Cerebellar nuclear complex (tissue), 1 donor: ENCODE measurements around the gene CORO2A.

Experiments
- DNase-seq, 2 experiments: peaks; one replicate each; lab custom pipeline; 2025; lab: John Stamatoyannopoulos, UW

The CORO2A gene

DNA sequence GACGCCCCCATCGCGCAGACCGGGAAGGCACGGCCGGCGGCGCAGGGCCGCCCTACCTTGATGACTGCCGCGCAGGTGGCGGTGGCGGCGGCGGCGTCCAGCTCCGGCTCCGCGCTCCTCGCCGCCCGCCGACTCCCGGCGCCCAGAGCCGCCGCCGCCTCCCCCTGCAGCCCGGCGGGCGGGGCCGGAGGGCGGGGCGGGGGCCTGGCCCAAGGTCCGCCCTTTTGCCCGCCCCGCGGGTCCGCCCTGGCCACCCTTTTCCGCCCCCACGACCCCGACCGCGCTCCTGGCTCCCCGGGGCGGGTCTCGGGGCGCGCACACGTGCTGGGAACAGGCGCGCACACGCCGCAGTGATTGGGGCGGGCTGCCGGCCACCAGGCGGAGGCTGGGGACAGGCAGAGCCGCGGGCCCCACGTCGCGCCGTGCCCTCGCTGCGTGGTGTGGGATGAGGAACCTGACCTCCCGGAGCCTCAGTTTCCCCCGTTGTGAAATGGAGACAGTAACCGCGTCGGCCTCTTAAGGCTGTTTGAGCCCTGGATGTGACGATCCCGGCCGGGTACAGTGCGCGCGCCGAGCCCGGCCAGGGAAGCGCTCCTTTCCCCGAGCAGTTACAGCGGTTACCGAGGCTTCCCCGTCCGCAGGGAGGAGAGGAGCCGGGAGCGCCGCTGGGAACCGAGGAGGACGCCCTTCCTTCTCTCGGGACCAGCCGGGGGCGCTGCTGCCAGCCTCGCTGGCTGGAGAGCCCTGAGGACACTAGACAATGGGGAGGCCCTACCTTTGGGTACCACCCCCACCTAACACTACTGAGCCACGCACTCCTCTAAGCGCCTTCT is at the start of gene CORO2A:
Gene CORO2A, minus strand, starts transcription at position 135 of the 833 bp plus-strand sequence. CDS start 34,977 bp downstream, outside the sequence.
- DNase-seq = no peak

DNA sequence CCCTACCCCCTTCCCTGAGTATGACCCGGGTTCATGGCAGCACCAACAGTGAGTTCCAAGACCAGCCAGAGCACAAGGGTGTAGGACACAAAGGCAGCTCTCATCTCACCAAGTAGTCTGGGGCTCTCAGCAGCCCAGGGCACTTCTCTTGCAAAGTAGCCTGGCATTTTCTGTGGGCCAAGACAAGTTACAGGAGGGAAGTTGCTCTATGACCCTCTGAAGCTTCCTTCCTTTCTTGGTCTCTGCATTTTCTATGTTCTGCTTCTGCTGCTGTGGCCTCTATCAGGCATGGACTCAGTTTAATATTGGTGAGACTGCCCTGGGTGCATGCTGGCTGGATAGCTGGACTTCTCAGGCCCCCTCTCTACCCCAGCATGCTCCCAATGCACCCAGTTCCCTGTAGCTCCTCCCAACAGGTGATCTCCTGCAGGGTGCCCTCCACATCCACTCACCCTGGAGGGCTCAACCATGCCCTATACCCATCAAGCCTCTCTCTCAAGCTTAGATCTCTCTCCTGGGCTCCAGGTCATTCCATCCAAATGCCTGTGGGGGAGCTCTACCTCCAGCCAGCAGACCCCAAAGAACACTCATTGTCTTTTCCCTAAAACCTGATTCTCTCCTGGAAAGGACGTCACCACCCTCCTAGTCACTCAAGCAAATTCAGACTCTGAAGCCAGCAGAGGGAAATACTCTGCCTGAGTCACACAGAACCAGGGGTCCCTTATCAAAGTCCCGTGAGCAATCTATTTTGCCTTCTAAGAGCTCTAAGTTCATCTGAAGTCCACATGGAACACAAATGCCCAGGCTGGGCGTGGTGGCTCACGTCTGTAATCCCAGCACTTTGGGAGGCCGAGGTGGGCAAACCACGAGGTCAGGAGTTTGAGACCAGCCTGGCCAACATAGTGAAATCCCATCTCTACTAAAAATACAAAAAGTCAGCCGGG is 49.2 kb upstream of the CORO2A start:
- DNase-seq = no peak

- no peak for DNase-seq
Observed at GRCh38 chr9:98240475-98240874, 48.0 kb upstream of the CORO2A start.

- DNase-seq = no peak
Observed at GRCh38 chr9:98236901-98237487, 44.6 kb upstream of the CORO2A start.

- DNase-seq = no peak
Observed at GRCh38 chr9:98235126-98235525, 42.7 kb upstream of the CORO2A start.

DNA sequence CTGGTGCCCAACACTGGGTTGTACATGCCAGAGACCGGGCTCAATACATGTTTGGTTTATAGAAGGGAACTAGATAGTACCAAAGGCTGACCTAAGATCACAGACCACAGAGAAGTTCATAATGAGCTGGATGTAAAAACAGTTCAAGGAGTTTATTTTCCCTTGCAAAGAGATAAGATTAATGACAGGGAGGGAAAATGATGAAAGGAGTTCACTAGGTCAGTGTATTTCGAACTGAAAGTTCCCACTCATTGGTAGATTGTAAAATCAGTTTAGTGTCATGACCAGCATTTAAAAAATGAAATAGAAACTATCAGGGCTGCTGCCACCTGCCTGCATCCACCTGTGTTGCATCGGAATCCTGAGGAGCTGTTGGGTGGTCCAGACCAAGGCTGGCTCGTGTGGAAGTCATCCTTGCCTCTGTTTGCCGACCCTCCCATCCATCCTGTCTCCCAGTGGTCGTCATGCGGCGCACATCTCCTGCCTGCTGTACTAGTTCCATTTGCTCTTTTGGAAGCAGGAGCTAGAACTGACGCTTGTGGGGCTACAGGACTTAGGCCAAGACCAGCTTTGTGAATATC is 41.9 kb upstream of the CORO2A start:
- DNase-seq = no peak

GRCh38 chr9:98232926-98233325 is 40.5 kb upstream of the CORO2A start:
- DNase-seq = no peak

DNA sequence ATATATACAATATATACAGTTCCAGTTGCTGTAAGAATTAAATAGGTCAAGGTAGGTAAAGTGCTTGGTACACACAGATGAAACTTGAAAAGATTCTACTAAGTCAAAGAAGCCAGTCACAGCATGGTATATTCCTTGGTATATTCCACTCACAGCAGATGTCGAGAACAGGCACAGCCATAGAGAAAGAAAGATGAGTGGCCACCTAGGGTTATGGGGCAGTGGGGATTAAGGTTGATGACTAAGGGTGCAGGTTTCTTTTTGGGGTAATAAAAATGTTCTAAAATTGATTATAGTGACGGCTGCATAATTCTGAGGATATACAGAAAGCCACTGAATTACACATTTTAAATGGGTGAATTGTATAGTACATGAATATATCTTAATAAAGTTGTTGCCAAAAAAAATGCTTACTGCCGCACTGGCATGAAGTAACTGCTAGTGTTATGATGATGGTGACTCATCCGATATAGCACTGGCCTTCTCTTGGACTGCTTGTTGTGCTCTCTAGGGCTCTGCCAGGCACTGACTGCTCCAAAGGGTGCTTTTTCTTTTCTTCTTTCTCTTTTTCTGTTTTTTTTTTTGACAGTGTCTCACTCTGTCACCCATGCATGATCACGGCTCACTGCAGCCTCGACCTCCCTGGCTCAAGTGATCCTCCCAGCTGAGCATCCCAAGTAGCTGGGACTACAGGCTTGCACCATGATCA is 39.5 kb upstream of the CORO2A start:
- DNase-seq = no peak

GRCh38 chr9:98230789-98231188 is 38.4 kb upstream of the CORO2A start:
- DNase-seq = no peak

- DNase-seq = no peak
Observed at GRCh38 chr9:98230304-98230703, 37.9 kb upstream of the CORO2A start.

DNA sequence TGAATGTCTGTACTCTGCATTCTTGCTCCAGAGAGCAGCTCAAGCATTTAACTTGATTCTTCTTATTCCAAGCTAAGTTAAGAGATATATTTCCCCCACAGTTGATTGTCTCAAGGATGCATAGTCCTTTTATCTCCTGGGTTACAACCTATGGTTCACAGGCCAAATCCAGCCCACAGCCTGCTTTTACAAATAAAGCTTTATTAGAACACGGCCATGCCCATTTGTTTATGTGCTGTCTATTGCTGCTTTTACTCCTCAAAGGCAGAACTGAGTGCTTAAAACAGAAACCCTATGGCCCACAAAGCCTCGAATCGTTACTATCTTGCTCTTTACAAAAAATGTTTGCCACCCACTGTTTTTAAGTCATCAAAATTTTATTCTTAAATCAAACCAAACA is 37.2 kb upstream of the CORO2A start:
- no peak for DNase-seq

DNA sequence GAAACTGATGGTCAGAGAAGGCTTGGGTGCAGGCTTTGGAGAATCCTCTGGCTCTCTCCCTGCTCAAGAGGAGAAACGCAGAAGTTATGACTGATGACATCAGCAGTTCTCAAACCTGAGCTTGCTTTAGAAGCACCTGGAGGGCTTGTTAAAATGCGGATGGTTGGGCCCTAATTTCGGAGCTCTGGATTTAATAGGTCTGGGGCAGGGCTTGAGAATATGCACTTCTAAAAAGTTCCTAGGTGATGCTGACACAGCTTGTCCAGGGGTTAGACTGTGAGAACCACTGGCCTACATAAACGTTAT is 36.6 kb upstream of the CORO2A start:
- DNase-seq = no peak

- DNase-seq = no peak
Observed at GRCh38 chr9:98228392-98229089, 36.1 kb upstream of the CORO2A start.

DNA sequence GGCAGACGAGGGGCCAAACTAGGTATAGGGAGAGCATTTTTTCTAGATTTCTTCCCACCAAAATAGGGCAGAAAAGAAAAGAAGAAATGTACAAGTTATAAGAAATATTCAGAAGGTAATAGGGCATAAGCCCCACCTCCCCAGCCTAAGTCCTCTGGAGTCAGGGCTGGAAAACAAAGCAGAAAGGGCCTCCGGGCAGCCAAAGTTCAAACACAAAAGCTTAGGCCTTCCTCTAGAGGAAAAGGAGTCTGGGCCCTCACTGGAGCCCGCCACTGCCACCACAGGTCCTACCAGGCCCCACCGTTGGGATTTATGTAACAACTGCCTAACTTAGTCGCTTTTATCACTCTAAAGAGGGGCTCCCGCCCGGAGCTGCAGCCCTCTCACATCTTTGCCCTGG is 35.4 kb upstream of the CORO2A start:
- no peak for DNase-seq

DNA sequence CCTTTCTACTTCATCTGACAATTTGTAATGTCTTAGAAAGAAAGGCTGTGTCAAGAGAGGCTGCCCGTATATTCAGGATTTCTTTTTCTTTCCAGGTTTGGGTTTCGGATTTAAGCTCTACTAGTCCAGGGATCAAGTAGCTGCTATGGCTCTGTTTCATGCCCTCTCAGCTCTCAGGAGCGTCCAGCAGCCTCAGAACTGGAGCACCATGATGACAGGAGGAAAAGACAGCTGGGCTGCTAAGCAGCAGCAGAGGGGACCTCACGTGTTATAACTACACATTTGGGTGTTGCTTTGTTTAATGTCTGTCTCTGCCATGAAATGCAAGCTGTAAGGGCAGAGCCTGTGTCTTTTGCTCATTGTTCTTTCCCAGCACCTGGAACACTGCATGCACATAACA is 34.5 kb upstream of the CORO2A start:
- no peak for DNase-seq

- DNase-seq = no peak
Observed at GRCh38 chr9:98226516-98226915, 34.1 kb upstream of the CORO2A start.

DNA sequence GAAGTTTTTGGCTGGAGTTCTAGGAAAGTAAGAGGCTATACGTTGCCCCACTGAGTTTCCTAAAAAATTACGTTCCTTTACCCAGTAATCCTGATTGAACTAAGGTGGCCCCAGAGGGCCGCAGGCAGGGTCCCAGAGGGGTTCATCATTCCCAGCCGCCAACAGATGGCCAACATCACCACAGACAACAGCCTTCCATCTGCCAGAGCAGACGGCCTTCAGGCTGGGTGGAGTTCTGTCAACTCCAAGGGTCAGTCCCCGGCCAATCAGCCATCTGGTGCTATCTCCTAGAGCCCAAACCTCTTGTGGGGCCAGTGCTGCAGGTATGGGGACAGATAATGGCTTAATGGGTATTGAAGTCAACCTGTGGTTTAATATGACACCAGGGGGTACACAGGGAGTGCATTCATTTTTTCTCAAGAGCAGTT is 32.6 kb upstream of the CORO2A start:
- no peak for DNase-seq

DNA sequence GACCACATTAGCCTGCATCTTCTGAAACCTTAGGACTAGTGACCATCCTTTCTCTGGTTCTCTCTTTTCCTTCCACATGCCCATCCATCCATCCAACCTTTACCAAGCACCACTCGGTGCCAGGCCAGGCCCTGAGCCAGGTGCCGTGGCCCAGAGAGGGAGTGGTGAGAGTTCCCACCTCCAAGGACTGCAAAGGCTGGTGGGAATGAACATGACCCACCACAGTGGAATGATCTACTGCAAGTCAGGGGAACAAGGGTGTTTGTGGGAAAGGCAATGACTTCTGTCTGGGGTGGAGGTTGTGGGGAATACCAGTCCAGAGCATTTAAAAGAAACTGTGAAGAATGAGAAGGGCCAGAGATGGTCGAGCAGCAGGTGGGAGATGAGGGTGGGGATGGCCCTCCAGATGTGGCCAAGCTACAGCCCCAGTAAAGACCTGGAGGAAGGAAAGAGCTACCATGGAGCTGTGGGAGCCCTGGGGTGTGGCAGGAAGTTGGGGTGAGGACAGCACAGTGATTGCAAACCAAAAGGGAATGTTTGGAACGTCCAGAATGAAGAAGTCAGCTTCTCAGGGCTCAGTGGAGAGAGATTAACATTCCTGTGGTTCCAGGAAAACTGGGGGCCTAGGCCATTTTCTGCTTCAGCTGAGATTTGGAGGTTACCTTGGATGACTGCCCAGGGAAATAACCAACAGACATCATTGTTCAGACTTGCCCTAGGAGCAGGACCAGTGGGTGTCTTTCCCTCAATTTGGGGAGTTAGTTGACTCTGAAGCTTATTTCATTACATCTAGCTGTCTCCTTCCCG is 30.7 kb upstream of the CORO2A start:
- no peak for DNase-seq

- no peak for DNase-seq
Observed at GRCh38 chr9:98220911-98221310, 28.5 kb upstream of the CORO2A start.

- DNase-seq = no peak
Observed at GRCh38 chr9:98219794-98220370, 27.4 kb upstream of the CORO2A start.
